ENCODE data around the gene SSBP1.

GRCh38 chr7:141763797-141764196 is 25.6 kb downstream of the SSBP1 start, which contains the start of gene TAS2R3:
- TF ChIP-seq ESRRA (IDR thresholded peaks at IDR 0.05; ENCODE audit: borderline replicate concordance, low read length), result no peak
- TF ChIP-seq ZFP36 (IDR thresholded peaks at IDR 0.05; ENCODE audit: borderline replicate concordance, partially characterized antibody), result no peak
- TF ChIP-seq CTCF (IDR thresholded peaks at IDR 0.05), result no peak
- TF ChIP-seq POLR2A (IDR thresholded peaks at IDR 0.05; ENCODE audit: low read length), result no peak
